Parathyroid adenoma (tissue), 2 donors: ENCODE data around the gene ARHGAP24.

Source experiments
- H2AFZ ChIP-seq: fragments of 300-600 bp; sonication (generic); one replicate; pipeline ENCODE4 v1.7.0; 2017; ENCODE audit warnings: antibody characterized with exemption, mild to moderate bottlenecking
- H3K27ac ChIP-seq: fragments of 300-600 bp; sonication (generic); one replicate; pipeline ENCODE4 v1.7.0; 2017
- H3K27me3 ChIP-seq: fragments of 300-600 bp; sonication (generic); one replicate; pipeline ENCODE4 v1.7.0; 2017; ENCODE audit warnings: low read length; ENCODE audit not compliant: control insufficient read depth, insufficient read depth
- H3K36me3 ChIP-seq: fragments of 300-600 bp; sonication (generic); one replicate; pipeline ENCODE4 v1.7.0; 2017; ENCODE audit warnings: low read length; ENCODE audit not compliant: control insufficient read depth, insufficient read depth
- H3K4me1 ChIP-seq: fragments of 300-600 bp; sonication (generic); one replicate; pipeline ENCODE4 v1.7.0; 2017; ENCODE audit warnings: control low read depth
- H3K4me2 ChIP-seq: fragments of 300-600 bp; sonication (generic); one replicate; pipeline ENCODE4 v1.7.0; 2017; ENCODE audit warnings: low read length
- H3K4me3 ChIP-seq: fragments of 300-600 bp; sonication (generic); one replicate; pipeline ENCODE4 v1.7.0; 2017; ENCODE audit warnings: low read depth, low read length
- H3K79me2 ChIP-seq: fragments of 300-600 bp; sonication (generic); one replicate; pipeline ENCODE4 v1.7.0; 2017; ENCODE audit warnings: control low read depth
- H3K9ac ChIP-seq: fragments of 300-600 bp; sonication (generic); one replicate; pipeline ENCODE4 v1.7.0; 2017; ENCODE audit warnings: mild to moderate bottlenecking
- H3K9me3 ChIP-seq: fragments of 300-600 bp; sonication (generic); one replicate; pipeline ENCODE4 v1.7.0; 2017; ENCODE audit warnings: low read length; ENCODE audit not compliant: control insufficient read depth
- TF ChIP-seq, protein P1 (sequence below): fragments of 300-600 bp; sonication (generic); IDR thresholded peaks from one replicate; pipeline ENCODE4 v1.7.0; 2017; ENCODE audit warnings: antibody characterized with exemption, mild to moderate bottlenecking
- donor health status: primary hyperparathyroidism.

ARHGAP24 gene

DNA sequence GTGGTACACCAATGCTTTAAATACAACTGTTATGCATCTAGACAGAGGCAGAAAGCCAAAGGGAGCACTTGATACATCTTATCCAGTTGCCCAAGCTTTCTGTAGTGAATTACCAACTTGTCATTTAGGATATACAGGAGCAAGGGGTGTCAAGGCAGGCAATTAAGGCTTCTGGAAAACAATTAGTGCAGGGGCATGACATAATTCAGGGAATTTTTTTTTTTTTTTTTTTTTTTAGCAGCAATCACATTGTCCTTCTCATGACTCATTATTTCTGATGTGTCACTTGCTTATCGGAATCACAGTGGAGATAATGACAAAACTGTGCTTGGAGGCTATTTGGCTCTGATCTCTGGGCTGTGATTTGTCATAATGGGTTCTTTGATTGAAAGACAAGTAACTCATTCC, 259.5 kb downstream of the ARHGAP24 start:
- no peaks in the 10 kb centered on the region for H3K27me3 ChIP-seq
- H3K4me2 ChIP-seq = no peak overlapping the region
- H3K9me3 ChIP-seq = no peaks in the 10 kb centered on the region
- TF ChIP-seq, protein P1, sequence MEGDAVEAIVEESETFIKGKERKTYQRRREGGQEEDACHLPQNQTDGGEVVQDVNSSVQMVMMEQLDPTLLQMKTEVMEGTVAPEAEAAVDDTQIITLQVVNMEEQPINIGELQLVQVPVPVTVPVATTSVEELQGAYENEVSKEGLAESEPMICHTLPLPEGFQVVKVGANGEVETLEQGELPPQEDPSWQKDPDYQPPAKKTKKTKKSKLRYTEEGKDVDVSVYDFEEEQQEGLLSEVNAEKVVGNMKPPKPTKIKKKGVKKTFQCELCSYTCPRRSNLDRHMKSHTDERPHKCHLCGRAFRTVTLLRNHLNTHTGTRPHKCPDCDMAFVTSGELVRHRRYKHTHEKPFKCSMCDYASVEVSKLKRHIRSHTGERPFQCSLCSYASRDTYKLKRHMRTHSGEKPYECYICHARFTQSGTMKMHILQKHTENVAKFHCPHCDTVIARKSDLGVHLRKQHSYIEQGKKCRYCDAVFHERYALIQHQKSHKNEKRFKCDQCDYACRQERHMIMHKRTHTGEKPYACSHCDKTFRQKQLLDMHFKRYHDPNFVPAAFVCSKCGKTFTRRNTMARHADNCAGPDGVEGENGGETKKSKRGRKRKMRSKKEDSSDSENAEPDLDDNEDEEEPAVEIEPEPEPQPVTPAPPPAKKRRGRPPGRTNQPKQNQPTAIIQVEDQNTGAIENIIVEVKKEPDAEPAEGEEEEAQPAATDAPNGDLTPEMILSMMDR = no peak
- H3K36me3 ChIP-seq = no peaks in the 10 kb centered on the region
- H3K79me2 ChIP-seq = no peaks in the 10 kb centered on the region
- no peak overlapping the region for H3K9ac ChIP-seq
- no peak overlapping the region for H3K4me3 ChIP-seq
- H2AFZ ChIP-seq = no peak overlapping the region
- no peak overlapping the region for H3K27ac ChIP-seq
- no peaks in the 10 kb centered on the region for H3K4me1 ChIP-seq

DNA sequence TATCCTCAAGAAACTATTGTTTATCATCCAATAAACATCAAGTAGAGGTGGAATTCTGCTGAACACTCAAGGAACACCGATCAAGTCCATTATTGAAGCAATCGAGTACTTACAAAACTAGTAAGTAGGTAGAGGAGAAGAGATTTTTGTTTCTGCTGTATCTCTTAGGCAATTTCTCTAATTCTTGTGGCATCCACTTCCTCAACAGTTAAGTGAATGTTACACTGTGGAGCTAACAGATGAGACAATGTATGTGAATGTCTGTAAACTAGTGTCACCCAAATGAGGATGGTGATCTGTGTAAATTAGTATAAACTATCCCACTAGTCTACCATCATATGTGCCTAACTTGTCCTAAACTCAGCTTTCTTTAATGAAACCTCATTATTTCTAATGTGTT, 261.6 kb downstream of the ARHGAP24 start:
- H3K4me1 ChIP-seq = no peaks in the 10 kb centered on the region
- no peaks in the 10 kb centered on the region for H3K27me3 ChIP-seq
- H2AFZ ChIP-seq = no peak overlapping the region
- H3K4me3 ChIP-seq = no peak overlapping the region
- TF ChIP-seq, protein P1 = no peak
- no peaks in the 10 kb centered on the region for H3K79me2 ChIP-seq
- H3K9ac ChIP-seq = no peak overlapping the region
- no peak overlapping the region for H3K4me2 ChIP-seq
- no peaks in the 10 kb centered on the region for H3K9me3 ChIP-seq
- no peaks in the 10 kb centered on the region for H3K36me3 ChIP-seq
- H3K27ac ChIP-seq = no peak overlapping the region

DNA sequence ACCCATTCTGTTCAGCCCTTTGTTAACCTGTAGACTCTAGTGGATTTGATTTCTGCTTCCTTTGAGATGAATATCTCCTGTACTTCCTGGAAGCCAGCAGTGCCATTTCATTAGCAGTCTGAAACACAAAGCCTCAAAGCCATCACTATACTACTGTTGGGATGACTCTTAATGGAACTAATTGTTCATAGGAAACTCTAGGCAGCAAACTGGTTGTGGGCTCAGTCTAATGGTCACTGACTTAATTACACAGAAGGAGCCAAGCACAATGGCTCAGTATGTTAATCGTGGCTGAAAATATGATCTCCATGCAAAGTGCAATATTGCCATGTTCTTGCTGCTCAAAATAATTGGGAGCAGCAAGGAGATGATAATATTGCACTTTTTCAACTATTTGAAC, 262.3 kb downstream of the ARHGAP24 start:
- Histone ChIP-seq H3K4me3 (no peak overlapping the region), H3K79me2 (no peaks in the 10 kb centered on the region), H3K36me3 (no peaks in the 10 kb centered on the region), H3K4me2 (no peak overlapping the region), H3K4me1 (no peaks in the 10 kb centered on the region), H3K27ac (no peak overlapping the region), H2AFZ (no peak overlapping the region), H3K27me3 (no peaks in the 10 kb centered on the region), H3K9ac (no peak overlapping the region), H3K9me3 (no peaks in the 10 kb centered on the region)
- TF ChIP-seq, protein P1 = no peak

DNA sequence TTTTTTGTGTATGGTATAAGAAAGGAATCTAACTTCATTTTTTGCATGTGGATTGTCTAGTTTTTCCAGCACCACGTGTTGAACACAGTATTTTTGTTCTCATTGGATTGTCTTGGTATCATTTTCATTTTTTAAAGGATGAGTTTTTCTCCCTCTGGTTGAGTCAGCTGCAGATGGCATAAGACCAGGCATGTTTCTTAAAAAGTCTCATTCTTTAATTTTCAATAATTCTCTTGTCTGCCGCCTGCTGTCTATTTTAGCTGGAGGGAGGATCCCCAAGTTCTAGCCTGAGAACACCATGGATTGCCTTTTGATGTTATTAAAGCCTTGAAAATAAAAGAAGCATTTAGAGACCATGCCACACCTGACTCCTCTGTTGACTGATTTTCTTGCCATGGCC, 263.8 kb downstream of the ARHGAP24 start:
- no peaks in the 10 kb centered on the region for H3K9me3 ChIP-seq
- H2AFZ ChIP-seq = no peak overlapping the region
- no peaks in the 10 kb centered on the region for H3K27me3 ChIP-seq
- no peak overlapping the region for H3K4me3 ChIP-seq
- TF ChIP-seq, protein P1 = no peak
- H3K79me2 ChIP-seq = no peaks in the 10 kb centered on the region
- H3K4me1 ChIP-seq = no peaks in the 10 kb centered on the region
- no peak overlapping the region for H3K27ac ChIP-seq
- H3K4me2 ChIP-seq = no peak overlapping the region
- no peaks in the 10 kb centered on the region for H3K36me3 ChIP-seq
- H3K9ac ChIP-seq = no peak overlapping the region

DNA sequence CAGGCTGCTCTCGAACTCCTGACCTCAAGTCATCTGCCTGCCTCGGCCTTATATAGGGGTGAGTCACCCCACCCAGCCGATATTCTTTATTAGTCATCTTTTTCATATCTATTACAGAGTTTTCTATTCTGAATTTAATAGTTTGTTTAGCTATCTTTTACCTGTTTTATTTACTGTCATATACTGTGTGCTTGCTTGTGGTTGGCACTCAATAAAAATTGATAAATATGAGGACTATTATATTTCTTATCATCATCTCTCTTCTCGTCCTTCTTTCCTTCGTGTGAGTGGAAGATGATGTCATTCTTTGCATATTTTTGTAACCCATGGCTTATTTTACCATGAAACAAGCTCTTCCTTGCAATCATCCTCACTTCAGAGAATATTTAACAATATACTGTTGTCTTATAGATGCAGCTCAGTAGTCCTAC, 265.5 kb downstream of the ARHGAP24 start:
- TF ChIP-seq, protein P1 = no peak
- no peak overlapping the region for H2AFZ ChIP-seq
- no peaks in the 10 kb centered on the region for H3K4me1 ChIP-seq
- no peaks in the 10 kb centered on the region for H3K36me3 ChIP-seq
- no peaks in the 10 kb centered on the region for H3K9me3 ChIP-seq
- H3K4me2 ChIP-seq = no peak overlapping the region
- no peaks in the 10 kb centered on the region for H3K79me2 ChIP-seq
- H3K4me3 ChIP-seq = no peak overlapping the region
- no peak overlapping the region for H3K27ac ChIP-seq
- H3K9ac ChIP-seq = no peak overlapping the region
- no peaks in the 10 kb centered on the region for H3K27me3 ChIP-seq
